Testis (tissue), 2 donors: ENCODE results near the gene NDST3.

Experiments used
- CTCF ChIP-seq, 3 experiments: fragments of 450-650 bp in 2 of 3; fragments of 200-600 bp in 1 of 3; sonication (generic) in 1 of 3; IDR thresholded peaks; one replicate each; pipeline ENCODE4 v1.5.1; 2016 to 2019; ENCODE audit warnings: antibody characterized with exemption in 3 of 3, mild to moderate bottlenecking in 2 of 3, moderate library complexity in 1 of 3
- POLR2A ChIP-seq: fragments of 450-650 bp; IDR thresholded peaks from one replicate; pipeline ENCODE4 v1.6.1; 2017; ENCODE audit warnings: antibody characterized with exemption, mild to moderate bottlenecking, moderate library complexity

GRCh38 chr4:118085700-118086099, 51.4 kb downstream of the NDST3 start:
- TF ChIP-seq POLR2A = no peak
- TF ChIP-seq CTCF (IDR thresholded peaks at IDR 0.05) = no peak
